K562 (cell line): ENCODE results near the gene GP1BB. TPM values are rescaled to one million over a fixed set of nuclear protein-coding genes. Genes with fewer than 3 reads are reported as not detected.

Experiments used
- AFF1 ChIP-seq, 2 experiments: fragments of 450-650 bp; IDR thresholded peaks; 2 replicates each; pipeline ENCODE4 v1.6.1; 2018; ENCODE audit warnings: mild to moderate bottlenecking in 2 of 2, low read depth in 1 of 2; ENCODE audit not compliant: partially characterized antibody in 2 of 2
- BRD4 ChIP-seq: fragments of 200-600 bp; sonication (generic); IDR thresholded peaks from 2 replicates; pipeline ENCODE4 v1.6.1; 2017; ENCODE audit warnings: inconsistent platforms
- CHD2 ChIP-seq: IDR thresholded peaks from 2 replicates; pipeline ENCODE4 v1.6.1; 2011; ENCODE audit warnings: low read depth, low read length
- E2F4 ChIP-seq: sonication (generic); formaldehyde crosslinking; IDR thresholded peaks from 2 replicates; pipeline ENCODE4 v1.8.0; 2022; ENCODE audit warnings: mild to moderate bottlenecking, low read depth, missing genetic modification reagents
- GTF2F1 ChIP-seq: IDR thresholded peaks from 2 replicates; pipeline ENCODE4 v1.6.1; 2011; ENCODE audit warnings: low read depth, low read length, improper control_type of control experiment
- L3MBTL2 ChIP-seq: fragments of 450-650 bp; IDR thresholded peaks from 2 replicates; pipeline ENCODE4 v1.6.1; 2016; ENCODE audit warnings: mild to moderate bottlenecking, moderate library complexity
- NCOR1 ChIP-seq: fragments of 450-650 bp; IDR thresholded peaks from 2 replicates; pipeline ENCODE4 v1.6.1; 2016; ENCODE audit warnings: mild to moderate bottlenecking, moderate library complexity
- NFE2 ChIP-seq: IDR thresholded peaks from 2 replicates; pipeline ENCODE4 v1.6.1; 2014; ENCODE audit warnings: antibody characterized with exemption, low read depth
- SAFB ChIP-seq: fragments of 200-400 bp; formaldehyde crosslinking; IDR thresholded peaks from 2 replicates; pipeline ENCODE4 v1.6.1; 2017; ENCODE audit warnings: low read depth, low read length, borderline replicate concordance
- SAFB2 ChIP-seq: fragments of 200-400 bp; formaldehyde crosslinking; IDR thresholded peaks from 2 replicates; pipeline ENCODE4 v1.6.1; 2018; ENCODE audit warnings: borderline replicate concordance, low read length, low read depth, moderate library complexity; ENCODE audit not compliant: severe bottlenecking
- SFPQ ChIP-seq: fragments of 200-400 bp; formaldehyde crosslinking; IDR thresholded peaks from 2 replicates; pipeline ENCODE4 v1.6.1; 2017; ENCODE audit warnings: mild to moderate bottlenecking, low read depth, low read length, moderate library complexity
- SMAD2 ChIP-seq: fragments of 150-350 bp; IDR thresholded peaks from 2 replicates; pipeline ENCODE4 v1.6.1; 2014; ENCODE audit warnings: low read depth, mild to moderate bottlenecking, low read length
- SP2 ChIP-seq: IDR thresholded peaks from 2 replicates; pipeline ENCODE4 v1.6.1; 2011; ENCODE audit warnings: mild to moderate bottlenecking, low read depth, low read length, moderate library complexity; ENCODE audit not compliant: poor library complexity, severe bottlenecking; ENCODE audit errors: extremely low read depth
- ZNF561 ChIP-seq: fragments of 450-650 bp; formaldehyde crosslinking; conservative IDR thresholded peaks from 2 replicates; pipeline ENCODE4 v1.4.0; 2020; ENCODE audit warnings: mild to moderate bottlenecking, moderate library complexity
- polyA plus RNA-seq, 8 experiments: library from polyadenylated mRNA; depleted of rRNA in 4 of 8; stranded (reverse) in 5 of 8; unstranded in 3 of 8; fragments of >200 nt; fragmentation: Nextera tagmentation in 2 of 8; fragmentation: Illumina TruSeq in 1 of 8; extraction: Ambion mirVana in 2 of 8; extraction: Trizol in 1 of 8; gene quantifications; 2 replicates each; pipeline versions ENCODE4 v1.2.1 to v1.2.3, GENCODE V29; 2011 to 2014; ENCODE audit warnings: inconsistent platforms in 1 of 8, missing spikeins in 1 of 8
- total RNA-seq, 7 experiments: library from RNA; depleted of rRNA in 6 of 7; stranded (reverse); fragments of >200 nt in 6 of 7; fragmentation: Illumina TruSeq in 2 of 7; extraction: Trizol in 2 of 7; gene quantifications; 2 replicates each; pipeline versions ENCODE4 v1.2.1 to v1.2.3, GENCODE V29; 2011 to 2021; ENCODE audit warnings: low replicate concordance in 1 of 7
- TF ChIP-seq, protein P1 (sequence below): fragments of 450-650 bp; conservative IDR thresholded peaks from 2 replicates; pipeline ENCODE4 v1.6.1; 2016; ENCODE audit warnings: missing genetic modification characterization, low read depth, mild to moderate bottlenecking, missing compliant biosample characterization, moderate library complexity
- TF ChIP-seq, protein P2 (sequence below): fragments of 250-450 bp; sonication (Bioruptor Pico); IDR thresholded peaks from 2 replicates; pipeline ENCODE4 v1.5.1; 2021; ENCODE audit warnings: mild to moderate bottlenecking
- TF ChIP-seq, protein P3 (sequence below): fragments of 250-450 bp; sonication (Bioruptor Pico); IDR thresholded peaks from 2 replicates; pipeline ENCODE4 v1.8.0; 2022; ENCODE audit warnings: moderate library complexity, mild to moderate bottlenecking, inconsistent platforms

Gene GP1BB
- total and polyA plus RNA-seq, 9 of the 15 experiments (the other 6 are each of a cell fraction or from before 2014, with no cell fraction given): 0.69 to 162 (median 2.8) TPM

- TF ChIP-seq SFPQ: no peak
- TF ChIP-seq BRD4: no peak
- TF ChIP-seq SP2: no peak
- TF ChIP-seq E2F4 (CRISPR knock-in tag): no peak
- no peak for TF ChIP-seq GTF2F1
- peak; percentile 59 for TF ChIP-seq CHD2
- TF ChIP-seq L3MBTL2: no peak
- TF ChIP-seq AFF1 (IDR thresholded peaks at IDR 0.05; ENCODE audit: low read depth in 1 of 2, partially characterized antibody in 2 of 2): peak in 1 of 2 experiments; percentile 80
- no peak for TF ChIP-seq SAFB2
- TF ChIP-seq, protein P1, sequence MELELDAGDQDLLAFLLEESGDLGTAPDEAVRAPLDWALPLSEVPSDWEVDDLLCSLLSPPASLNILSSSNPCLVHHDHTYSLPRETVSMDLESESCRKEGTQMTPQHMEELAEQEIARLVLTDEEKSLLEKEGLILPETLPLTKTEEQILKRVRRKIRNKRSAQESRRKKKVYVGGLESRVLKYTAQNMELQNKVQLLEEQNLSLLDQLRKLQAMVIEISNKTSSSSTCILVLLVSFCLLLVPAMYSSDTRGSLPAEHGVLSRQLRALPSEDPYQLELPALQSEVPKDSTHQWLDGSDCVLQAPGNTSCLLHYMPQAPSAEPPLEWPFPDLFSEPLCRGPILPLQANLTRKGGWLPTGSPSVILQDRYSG (tag): no peak
- TF ChIP-seq NCOR1: no peak
- TF ChIP-seq, protein P2, sequence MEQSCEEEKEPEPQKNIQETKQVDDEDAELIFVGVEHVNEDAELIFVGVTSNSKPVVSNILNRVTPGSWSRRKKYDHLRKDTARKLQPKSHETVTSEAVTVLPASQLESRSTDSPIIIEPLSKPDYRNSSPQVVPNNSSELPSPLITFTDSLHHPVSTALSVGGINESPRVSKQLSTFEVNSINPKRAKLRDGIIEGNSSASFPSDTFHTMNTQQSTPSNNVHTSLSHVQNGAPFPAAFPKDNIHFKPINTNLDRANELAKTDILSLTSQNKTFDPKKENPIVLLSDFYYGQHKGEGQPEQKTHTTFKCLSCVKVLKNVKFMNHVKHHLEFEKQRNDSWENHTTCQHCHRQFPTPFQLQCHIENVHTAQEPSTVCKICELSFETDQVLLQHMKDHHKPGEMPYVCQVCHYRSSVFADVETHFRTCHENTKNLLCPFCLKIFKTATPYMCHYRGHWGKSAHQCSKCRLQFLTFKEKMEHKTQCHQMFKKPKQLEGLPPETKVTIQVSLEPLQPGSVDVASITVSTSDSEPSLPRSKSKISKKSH (CRISPR knock-in tag): no peak
- no peak for TF ChIP-seq SAFB
- TF ChIP-seq SMAD2: no peak
- no peak for TF ChIP-seq NFE2
- TF ChIP-seq, protein P3, sequence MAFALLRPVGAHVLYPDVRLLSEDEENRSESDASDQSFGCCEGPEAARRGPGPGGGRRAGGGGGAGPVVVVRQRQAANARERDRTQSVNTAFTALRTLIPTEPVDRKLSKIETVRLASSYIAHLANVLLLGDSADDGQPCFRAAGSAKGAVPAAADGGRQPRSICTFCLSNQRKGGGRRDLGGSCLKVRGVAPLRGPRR: no peak
- no peak for TF ChIP-seq ZNF561 (CRISPR knock-in tag)
Observed at GRCh38 chr22:19717691-19718455, 5.5 kb upstream of the GP1BB start (continued).
